Activated CD4-positive, alpha-beta T cell treated with anti-CD3 and anti-CD28 coated beads for 24 hours (primary cell): ENCODE data around the gene OSBP2.

ENCODE experiments used
- DNase-seq, 2 donors: peaks; one replicate each; pipeline ENCODE4 v3.0.0-alpha.2; 2020; ENCODE audit warnings: low read depth in 2 of 2

Gene OSBP2

GRCh38 chr22:30881361-30882183, 186.9 kb downstream of the OSBP2 start:
- no peak for DNase-seq

GRCh38 chr22:30882184-30882717, 187.6 kb downstream of the OSBP2 start:
- no peak for DNase-seq

GRCh38 chr22:30882974-30883533, 188.4 kb downstream of the OSBP2 start:
- no peak for DNase-seq

GRCh38 chr22:30883586-30884145, 189.0 kb downstream of the OSBP2 start:
- DNase-seq, result no peak

- DNase-seq, result no peak
These were observed 189.7 kb downstream of the OSBP2 start for GRCh38 chr22:30884211-30885000.

- no peak for DNase-seq
These were observed 190.3 kb downstream of the OSBP2 start for GRCh38 chr22:30885001-30885366.

GRCh38 chr22:30885591-30885990, 190.9 kb downstream of the OSBP2 start:
- DNase-seq, result no peak

- DNase-seq, result no peak
These were observed 192.8 kb downstream of the OSBP2 start for GRCh38 chr22:30887453-30887852.

- DNase-seq, result no peak
These were observed 193.2 kb downstream of the OSBP2 start for GRCh38 chr22:30887861-30888260.

GRCh38 chr22:30889268-30889995, 194.8 kb downstream of the OSBP2 start:
- DNase-seq, result no peak

GRCh38 chr22:30889996-30890480, 195.4 kb downstream of the OSBP2 start:
- no peak for DNase-seq

- peak in 1 of 2 donors; percentile 10 for DNase-seq
These were observed 196.2 kb downstream of the OSBP2 start for GRCh38 chr22:30890686-30891442.

GRCh38 chr22:30891443-30891755, 196.7 kb downstream of the OSBP2 start:
- DNase-seq, result no peak

GRCh38 chr22:30891781-30892180, 197.1 kb downstream of the OSBP2 start:
- no peak for DNase-seq

- DNase-seq, result no peak
These were observed 197.6 kb downstream of the OSBP2 start for GRCh38 chr22:30892286-30892685.

GRCh38 chr22:30892731-30893221, 198.1 kb downstream of the OSBP2 start:
- no peak for DNase-seq

- DNase-seq, result no peak
These were observed 199.0 kb downstream of the OSBP2 start for GRCh38 chr22:30893434-30894370.

- no peak for DNase-seq
These were observed 199.7 kb downstream of the OSBP2 start for GRCh38 chr22:30894371-30894740.
